GM19395 (cell line): ENCODE data around the gene MS4A18.
"Not testable (repeated sequence)": the region's sequence is repeated elsewhere in the genome, so short reads cannot be mapped to it uniquely, and the experiment has no call there.

Experiments
- ATAC-seq: cut with Tn5 transposase; IDR thresholded peaks from one replicate; pipeline ENCODE4 v1.9.1; 2021; ENCODE audit warnings: mild to moderate bottlenecking, moderate library complexity; ENCODE audit not compliant: unreplicated experiment

The MS4A18 gene

GRCh38 chr11:60734279-60734678 is 9.8 kb downstream of the MS4A18 start:
- no peak for ATAC-seq

- ATAC-seq: no peak
Observed at GRCh38 chr11:60739114-60739513, 14.6 kb downstream of the MS4A18 start.

GRCh38 chr11:60740573-60740972 is 16.1 kb downstream of the MS4A18 start:
- no peak for ATAC-seq

GRCh38 chr11:60741421-60741820 is 16.9 kb downstream of the MS4A18 start:
- ATAC-seq: no peak

GRCh38 chr11:60743058-60743457 is 18.5 kb downstream of the MS4A18 start:
- ATAC-seq: no peak

GRCh38 chr11:60744114-60744513 is 19.6 kb downstream of the MS4A18 start:
- no peak for ATAC-seq

GRCh38 chr11:60747359-60747873 is 22.9 kb downstream of the MS4A18 start:
- ATAC-seq: no peak

GRCh38 chr11:60748225-60748624 is 23.7 kb downstream of the MS4A18 start:
- no peak for ATAC-seq

- ATAC-seq: no peak
Observed at GRCh38 chr11:60748821-60749220, 24.3 kb downstream of the MS4A18 start.

- ATAC-seq: no peak
Observed at GRCh38 chr11:60750911-60751310, 26.4 kb downstream of the MS4A18 start.

GRCh38 chr11:60753309-60753708 is 28.8 kb downstream of the MS4A18 start:
- ATAC-seq: no peak

GRCh38 chr11:60754887-60755286 is 30.4 kb downstream of the MS4A18 start:
- no peak for ATAC-seq

- no peak for ATAC-seq
Observed at GRCh38 chr11:60756307-60757032, 31.9 kb downstream of the MS4A18 start, which contains the start of gene MS4A15. TSS of gene MS4A15 (plus strand) at chr11:60756867. CDS start at chr11:60763734, 6,867 bp downstream.

- ATAC-seq: no peak
Observed at GRCh38 chr11:60757231-60757800, 32.8 kb downstream of the MS4A18 start.

GRCh38 chr11:60758671-60759070 is 34.2 kb downstream of the MS4A18 start:
- not testable (repeated sequence) for ATAC-seq

- not testable (repeated sequence) for ATAC-seq
Observed at GRCh38 chr11:60759438-60760225, 35.1 kb downstream of the MS4A18 start.

GRCh38 chr11:60761436-60762190 is 37.1 kb downstream of the MS4A18 start:
- ATAC-seq: peak; percentile 28

GRCh38 chr11:60762851-60763691 is 38.6 kb downstream of the MS4A18 start:
- ATAC-seq: peak; percentile 66

GRCh38 chr11:60763692-60764369 is 39.3 kb downstream of the MS4A18 start:
- ATAC-seq: no peak
